Stimulated activated naive CD8-positive, alpha-beta T cell treated with anti-CD3 and anti-CD28 coated beads, Interleukin-15, Interleukin-2, amounts not matched to agents 100 ng/mL and 50 ng/mL, for 24 hours (primary cell): Measurements from ENCODE around the gene LRCH3.

Experiments
- H3K27ac Mint-ChIP-seq: one replicate; pipeline ENCODE4 v1.8.0; 2021; ENCODE audit warnings: mild to moderate bottlenecking, mixed read lengths
- H3K27me3 Mint-ChIP-seq: one replicate; pipeline ENCODE4 v1.8.0; 2021; ENCODE audit warnings: mixed read lengths
- H3K36me3 Mint-ChIP-seq: one replicate; pipeline ENCODE4 v1.8.0; 2021; ENCODE audit warnings: low read depth, mixed read lengths
- H3K4me1 Mint-ChIP-seq: one replicate; pipeline ENCODE4 v1.8.0; 2021; ENCODE audit warnings: low read depth, mixed read lengths
- H3K4me3 Mint-ChIP-seq: one replicate; pipeline ENCODE4 v1.8.0; 2021; ENCODE audit warnings: mild to moderate bottlenecking, mixed read lengths
- H3K9me3 Mint-ChIP-seq: one replicate; pipeline ENCODE4 v1.8.0; 2021; ENCODE audit warnings: mixed read lengths

Gene LRCH3

GRCh38 chr3:197837282-197837681, 46.2 kb downstream of the LRCH3 start:
- Mint-ChIP-seq H3K27ac (no peak overlapping the region), H3K36me3 (peaks cover 47% of the 10 kb centered on the region), H3K4me3 (no peak overlapping the region), H3K4me1 (no peaks in the 10 kb centered on the region), H3K9me3 (no peaks in the 10 kb centered on the region), H3K27me3 (no peaks in the 10 kb centered on the region)

- Mint-ChIP-seq H3K9me3 (no peaks in the 10 kb centered on the region), H3K27me3 (no peaks in the 10 kb centered on the region), H3K4me1 (peaks cover 4% of the 10 kb centered on the region), H3K27ac (no peak overlapping the region), H3K4me3 (no peak overlapping the region), H3K36me3 (peaks cover 57% of the 10 kb centered on the region)
Measured at GRCh38 chr3:197841789-197842188, 50.7 kb downstream of the LRCH3 start.

DNA sequence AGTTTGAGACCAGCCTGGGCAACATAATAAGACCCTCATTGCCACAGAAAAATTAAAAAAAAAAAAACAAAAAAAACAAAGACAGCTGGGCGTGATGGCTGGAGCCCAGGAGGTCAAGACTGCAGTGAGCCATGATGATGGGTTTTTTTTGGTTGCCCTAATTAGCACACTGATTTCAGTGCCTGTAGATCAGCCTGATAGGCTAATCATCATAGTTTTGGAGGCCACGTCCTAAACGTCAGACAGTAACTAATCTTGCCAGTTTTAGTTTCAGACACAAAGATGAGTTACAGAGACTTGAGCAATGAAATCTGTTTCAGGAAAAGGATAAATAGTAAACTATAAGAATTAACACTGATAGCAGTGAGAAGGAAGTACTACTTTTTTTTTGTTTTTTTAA, 55.4 kb downstream of the LRCH3 start:
- H3K27ac Mint-ChIP-seq: no peak overlapping the region
- H3K4me3 Mint-ChIP-seq: no peak overlapping the region
- H3K36me3 Mint-ChIP-seq: peaks cover 70% of the 10 kb centered on the region
- H3K9me3 Mint-ChIP-seq: no peaks in the 10 kb centered on the region
- peaks cover 25% of the 10 kb centered on the region for H3K4me1 Mint-ChIP-seq
- H3K27me3 Mint-ChIP-seq: no peaks in the 10 kb centered on the region

DNA sequence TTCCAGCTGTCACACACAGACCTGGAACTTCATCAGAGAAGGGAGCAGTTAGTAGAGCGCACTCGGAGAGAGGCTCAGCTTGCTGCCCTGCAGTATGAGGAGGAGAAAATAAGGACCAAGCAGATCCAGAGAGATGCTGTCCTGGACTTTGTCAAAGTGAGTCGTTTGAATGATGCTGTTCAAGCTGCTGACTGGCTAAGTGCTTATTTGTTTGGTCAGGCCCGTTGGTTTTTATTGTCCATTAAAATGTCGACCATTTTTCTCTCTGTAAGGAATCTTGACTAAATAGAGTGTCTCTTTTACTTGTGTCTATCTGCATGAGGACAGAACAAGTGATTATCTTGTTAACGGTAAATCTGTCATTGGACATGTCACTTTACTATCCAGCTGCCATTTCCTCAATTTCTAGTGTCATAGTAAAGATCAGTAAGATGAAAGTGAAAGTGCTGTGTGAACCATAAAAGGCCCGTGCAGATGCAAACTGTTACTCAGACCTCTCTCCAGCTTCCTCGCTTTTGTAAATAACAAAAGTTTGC, 56.9 kb downstream of the LRCH3 start:
- peak overlapping the region; percentile 84 for H3K27ac Mint-ChIP-seq
- H3K4me3 Mint-ChIP-seq: peak overlapping the region; percentile 80
- H3K9me3 Mint-ChIP-seq: no peaks in the 10 kb centered on the region
- H3K27me3 Mint-ChIP-seq: no peaks in the 10 kb centered on the region
- peaks cover 25% of the 10 kb centered on the region for H3K4me1 Mint-ChIP-seq
- peaks cover 74% of the 10 kb centered on the region for H3K36me3 Mint-ChIP-seq

GRCh38 chr3:197854596-197855343, 63.7 kb downstream of the LRCH3 start:
- no peaks in the 10 kb centered on the region for H3K9me3 Mint-ChIP-seq
- H3K4me1 Mint-ChIP-seq: peaks cover 6% of the 10 kb centered on the region
- no peaks in the 10 kb centered on the region for H3K27me3 Mint-ChIP-seq
- no peak overlapping the region for H3K27ac Mint-ChIP-seq
- H3K36me3 Mint-ChIP-seq: peaks cover 67% of the 10 kb centered on the region
- H3K4me3 Mint-ChIP-seq: no peak overlapping the region

GRCh38 chr3:197855571-197855970, 64.5 kb downstream of the LRCH3 start:
- peaks cover 61% of the 10 kb centered on the region for H3K36me3 Mint-ChIP-seq
- no peaks in the 10 kb centered on the region for H3K27me3 Mint-ChIP-seq
- H3K4me3 Mint-ChIP-seq: no peak overlapping the region
- H3K4me1 Mint-ChIP-seq: peaks cover 6% of the 10 kb centered on the region
- no peaks in the 10 kb centered on the region for H3K9me3 Mint-ChIP-seq
- no peak overlapping the region for H3K27ac Mint-ChIP-seq

DNA sequence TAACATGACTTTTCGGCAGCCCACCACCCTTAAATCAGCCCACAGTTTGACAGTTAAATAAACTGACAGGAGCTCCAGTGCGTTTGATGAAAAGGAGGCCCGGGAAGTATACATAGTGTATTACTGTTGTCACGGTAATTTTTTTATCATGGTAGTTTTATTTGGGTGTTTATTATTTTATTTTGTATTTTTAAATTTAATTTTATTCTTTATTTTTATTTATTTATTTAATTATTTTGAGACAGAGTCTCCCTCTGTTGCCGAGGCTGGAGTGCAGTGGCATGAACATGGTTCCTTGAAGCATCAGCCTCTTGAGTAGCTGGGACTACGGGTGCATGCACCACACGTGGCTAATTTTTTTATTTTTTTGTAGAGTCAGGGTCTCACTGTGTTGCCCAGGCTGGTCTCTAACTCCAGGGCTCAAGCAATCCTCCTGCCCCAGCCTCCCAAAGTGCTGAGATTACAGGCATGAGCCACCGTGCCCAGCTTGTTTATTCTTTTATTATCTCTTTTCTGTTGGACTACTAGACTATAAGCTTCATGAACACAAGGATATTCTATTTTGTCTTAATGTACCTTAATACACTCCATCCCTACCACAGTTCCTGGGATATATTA, 65.3 kb downstream of the LRCH3 start:
- H3K27ac Mint-ChIP-seq: no peak overlapping the region
- peaks cover 58% of the 10 kb centered on the region for H3K36me3 Mint-ChIP-seq
- no peaks in the 10 kb centered on the region for H3K9me3 Mint-ChIP-seq
- H3K4me1 Mint-ChIP-seq: peaks cover 11% of the 10 kb centered on the region
- no peak overlapping the region for H3K4me3 Mint-ChIP-seq
- no peaks in the 10 kb centered on the region for H3K27me3 Mint-ChIP-seq

- no peaks in the 10 kb centered on the region for H3K27me3 Mint-ChIP-seq
- H3K4me3 Mint-ChIP-seq: no peak overlapping the region
- peaks cover 47% of the 10 kb centered on the region for H3K36me3 Mint-ChIP-seq
Measured at GRCh38 chr3:197858133-197858532, 67.1 kb downstream of the LRCH3 start.

DNA sequence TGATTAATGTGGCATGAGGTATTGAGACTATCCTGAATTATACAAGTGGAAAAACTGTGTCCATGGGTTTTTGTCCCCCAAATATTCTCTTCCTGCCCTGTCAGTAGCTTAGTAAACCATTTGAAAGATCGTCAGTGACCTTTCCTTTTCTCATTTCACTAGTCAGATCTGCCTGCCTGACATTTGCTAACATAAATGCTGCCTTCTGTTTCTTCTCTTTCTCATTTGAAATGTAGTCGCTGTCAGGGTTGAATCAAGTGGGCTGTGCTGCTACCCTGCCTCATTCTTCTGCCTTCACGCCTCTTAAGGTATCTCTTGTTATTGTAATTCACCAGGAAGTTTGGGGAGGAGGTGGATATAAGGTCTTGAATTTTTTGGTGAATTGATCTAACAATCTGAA, 67.5 kb downstream of the LRCH3 start:
- Mint-ChIP-seq H3K27ac (peak overlapping the region; percentile 50), H3K27me3 (no peaks in the 10 kb centered on the region), H3K36me3 (peaks cover 42% of the 10 kb centered on the region), H3K4me3 (no peak overlapping the region), H3K4me1 (peaks cover 11% of the 10 kb centered on the region), H3K9me3 (no peaks in the 10 kb centered on the region)

More at GRCh38 chr3:197858133-197858532, 67.1 kb downstream of the LRCH3 start:
- Mint-ChIP-seq H3K4me1 (peaks cover 11% of the 10 kb centered on the region), H3K27ac (no peak overlapping the region), H3K9me3 (no peaks in the 10 kb centered on the region)

DNA sequence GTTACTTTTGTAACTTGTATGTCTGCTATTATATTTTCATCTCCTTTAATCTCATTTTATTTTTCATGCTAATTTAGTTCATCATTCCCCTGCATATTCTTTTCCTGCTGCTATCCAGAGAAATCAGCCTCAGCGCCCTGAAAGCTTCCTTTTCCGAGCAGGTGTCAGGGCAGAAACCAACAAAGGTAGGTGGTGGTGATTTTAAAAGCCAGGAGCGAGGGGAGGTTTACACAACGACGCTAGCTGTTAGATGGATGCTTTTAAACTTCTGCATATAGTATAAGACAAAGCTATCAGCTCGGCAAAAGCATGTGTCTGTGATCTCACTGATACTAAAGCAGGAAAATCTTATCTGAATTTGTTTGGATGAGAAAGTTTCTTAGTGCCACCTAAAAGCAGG, 75.0 kb downstream of the LRCH3 start:
- Mint-ChIP-seq H3K9me3 (no peaks in the 10 kb centered on the region), H3K4me3 (no peak overlapping the region), H3K36me3 (peaks cover 41% of the 10 kb centered on the region), H3K27me3 (no peaks in the 10 kb centered on the region), H3K27ac (no peak overlapping the region), H3K4me1 (peaks cover 14% of the 10 kb centered on the region)

- peaks cover 14% of the 10 kb centered on the region for H3K4me1 Mint-ChIP-seq
- H3K9me3 Mint-ChIP-seq: no peaks in the 10 kb centered on the region
- peaks cover 53% of the 10 kb centered on the region for H3K36me3 Mint-ChIP-seq
- no peak overlapping the region for H3K27ac Mint-ChIP-seq
- no peaks in the 10 kb centered on the region for H3K27me3 Mint-ChIP-seq
- no peak overlapping the region for H3K4me3 Mint-ChIP-seq
Measured at GRCh38 chr3:197873329-197873728, 82.3 kb downstream of the LRCH3 start.

DNA sequence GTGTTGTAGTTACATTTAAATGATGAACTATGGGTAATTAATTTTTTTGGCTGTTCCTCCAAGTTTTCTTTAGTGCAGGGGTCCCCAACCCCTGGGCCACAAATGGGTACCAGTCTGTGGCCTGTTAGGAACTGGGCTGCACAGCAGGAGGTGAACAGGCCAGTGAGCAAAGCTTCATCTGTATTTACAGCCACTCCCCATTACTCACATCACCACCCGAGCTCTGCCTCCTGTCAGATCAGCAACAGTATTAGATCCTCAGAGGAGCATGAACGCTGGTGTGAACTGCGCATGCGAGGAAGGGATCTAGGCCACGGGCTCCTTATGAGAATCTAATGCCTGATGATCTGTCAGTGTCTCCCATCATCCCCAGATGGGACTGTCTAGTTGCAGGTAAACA, 83.0 kb downstream of the LRCH3 start:
- peaks cover 14% of the 10 kb centered on the region for H3K4me1 Mint-ChIP-seq
- H3K36me3 Mint-ChIP-seq: peaks cover 57% of the 10 kb centered on the region
- no peak overlapping the region for H3K4me3 Mint-ChIP-seq
- no peak overlapping the region for H3K27ac Mint-ChIP-seq
- H3K27me3 Mint-ChIP-seq: no peaks in the 10 kb centered on the region
- no peaks in the 10 kb centered on the region for H3K9me3 Mint-ChIP-seq

DNA sequence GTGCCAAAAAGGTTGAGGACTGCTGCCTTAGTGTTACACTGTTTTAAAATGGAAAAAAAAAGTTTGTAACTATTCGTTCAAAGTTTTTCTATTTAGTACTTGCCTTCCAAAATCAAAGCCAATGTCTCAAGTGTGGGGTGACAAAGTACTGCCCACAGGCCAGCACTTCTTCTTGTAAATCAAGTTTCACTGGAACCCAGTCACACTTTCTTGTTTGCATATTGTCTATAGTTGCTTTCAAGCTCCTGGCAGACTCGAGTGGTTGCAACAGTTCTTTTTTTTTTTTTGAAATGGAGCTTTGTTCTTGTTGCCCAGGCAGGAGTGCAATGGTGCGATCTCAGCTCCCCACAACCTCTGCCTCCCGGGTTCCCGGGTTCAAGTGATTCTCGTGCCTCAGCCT, 83.6 kb downstream of the LRCH3 start:
- H3K36me3 Mint-ChIP-seq: peaks cover 57% of the 10 kb centered on the region
- H3K9me3 Mint-ChIP-seq: no peaks in the 10 kb centered on the region
- H3K4me1 Mint-ChIP-seq: peaks cover 16% of the 10 kb centered on the region
- H3K27ac Mint-ChIP-seq: no peak overlapping the region
- no peaks in the 10 kb centered on the region for H3K27me3 Mint-ChIP-seq
- no peak overlapping the region for H3K4me3 Mint-ChIP-seq

DNA sequence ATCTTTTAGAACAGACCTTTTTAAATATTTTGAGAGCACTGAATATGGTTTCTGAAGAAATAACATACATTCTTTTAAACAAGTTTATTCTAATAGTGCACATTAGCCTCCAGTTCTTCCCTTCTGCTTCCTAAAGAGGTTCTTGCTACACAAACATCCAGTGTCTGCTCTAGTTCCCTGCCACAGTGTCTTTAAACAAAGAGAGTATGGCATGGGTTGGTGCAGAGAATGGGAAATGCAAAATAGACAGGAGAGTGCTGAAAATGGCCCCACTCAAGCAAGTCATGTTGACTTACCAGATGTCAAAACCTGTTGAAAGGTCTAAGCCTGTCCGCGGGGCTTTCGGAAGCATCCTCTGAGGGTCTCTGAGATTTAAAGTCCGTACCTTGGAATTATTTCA, 86.8 kb downstream of the LRCH3 start:
- H3K27ac Mint-ChIP-seq: peak overlapping the region; percentile 90
- H3K27me3 Mint-ChIP-seq: no peaks in the 10 kb centered on the region
- peaks cover 29% of the 10 kb centered on the region for H3K4me1 Mint-ChIP-seq
- peaks cover 49% of the 10 kb centered on the region for H3K36me3 Mint-ChIP-seq
- no peaks in the 10 kb centered on the region for H3K9me3 Mint-ChIP-seq
- H3K4me3 Mint-ChIP-seq: peak overlapping the region; percentile 68

DNA sequence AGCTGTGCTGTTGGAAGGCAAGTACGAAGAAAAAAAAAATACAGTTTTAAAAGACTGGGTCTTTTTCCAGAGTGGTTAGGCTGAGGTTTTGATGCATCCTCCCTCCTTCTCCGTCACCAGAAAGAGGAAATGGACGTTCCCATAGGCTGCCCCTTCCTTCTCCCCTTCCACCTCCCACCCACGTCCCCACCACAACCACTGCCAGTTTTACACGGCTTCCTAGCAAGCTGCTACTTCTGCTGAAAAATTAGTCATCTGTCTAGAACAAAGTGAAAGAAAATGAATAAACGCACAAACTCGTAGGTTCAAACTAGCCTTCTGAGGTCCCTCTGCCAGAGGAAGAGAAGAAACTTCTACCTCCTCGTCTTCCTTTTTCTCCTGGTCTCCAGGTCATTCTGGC, 87.4 kb downstream of the LRCH3 start:
- H3K27ac Mint-ChIP-seq: peak overlapping the region; percentile 90
- H3K4me1 Mint-ChIP-seq: peaks cover 29% of the 10 kb centered on the region
- peaks cover 49% of the 10 kb centered on the region for H3K36me3 Mint-ChIP-seq
- no peaks in the 10 kb centered on the region for H3K9me3 Mint-ChIP-seq
- H3K27me3 Mint-ChIP-seq: no peaks in the 10 kb centered on the region
- peak overlapping the region; percentile 68 for H3K4me3 Mint-ChIP-seq
